Measurements from ENCODE around the gene TSEN15.

- no peak for TF ChIP-seq RARB (CRISPR knock-in tag; IDR thresholded peaks at IDR 0.05)
- TF ChIP-seq, protein P1, sequence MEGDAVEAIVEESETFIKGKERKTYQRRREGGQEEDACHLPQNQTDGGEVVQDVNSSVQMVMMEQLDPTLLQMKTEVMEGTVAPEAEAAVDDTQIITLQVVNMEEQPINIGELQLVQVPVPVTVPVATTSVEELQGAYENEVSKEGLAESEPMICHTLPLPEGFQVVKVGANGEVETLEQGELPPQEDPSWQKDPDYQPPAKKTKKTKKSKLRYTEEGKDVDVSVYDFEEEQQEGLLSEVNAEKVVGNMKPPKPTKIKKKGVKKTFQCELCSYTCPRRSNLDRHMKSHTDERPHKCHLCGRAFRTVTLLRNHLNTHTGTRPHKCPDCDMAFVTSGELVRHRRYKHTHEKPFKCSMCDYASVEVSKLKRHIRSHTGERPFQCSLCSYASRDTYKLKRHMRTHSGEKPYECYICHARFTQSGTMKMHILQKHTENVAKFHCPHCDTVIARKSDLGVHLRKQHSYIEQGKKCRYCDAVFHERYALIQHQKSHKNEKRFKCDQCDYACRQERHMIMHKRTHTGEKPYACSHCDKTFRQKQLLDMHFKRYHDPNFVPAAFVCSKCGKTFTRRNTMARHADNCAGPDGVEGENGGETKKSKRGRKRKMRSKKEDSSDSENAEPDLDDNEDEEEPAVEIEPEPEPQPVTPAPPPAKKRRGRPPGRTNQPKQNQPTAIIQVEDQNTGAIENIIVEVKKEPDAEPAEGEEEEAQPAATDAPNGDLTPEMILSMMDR (IDR thresholded peaks at IDR 0.05), result no peak
- no peak for TF ChIP-seq POLR2A (IDR thresholded peaks at IDR 0.05; ENCODE audit: low read length)
These were observed 5.5 kb downstream of the TSEN15 start for GRCh38 chr1:184056921-184057555.
